GM12801 (cell line): ENCODE measurements around the gene TWF2.

Experiments
- CTCF ChIP-seq: IDR thresholded peaks from one replicate; pipeline ENCODE4 v1.5.1; 2011; ENCODE audit warnings: control low read depth; ENCODE audit not compliant: insufficient read length; ENCODE audit errors: extremely low read depth

The TWF2 gene

DNA sequence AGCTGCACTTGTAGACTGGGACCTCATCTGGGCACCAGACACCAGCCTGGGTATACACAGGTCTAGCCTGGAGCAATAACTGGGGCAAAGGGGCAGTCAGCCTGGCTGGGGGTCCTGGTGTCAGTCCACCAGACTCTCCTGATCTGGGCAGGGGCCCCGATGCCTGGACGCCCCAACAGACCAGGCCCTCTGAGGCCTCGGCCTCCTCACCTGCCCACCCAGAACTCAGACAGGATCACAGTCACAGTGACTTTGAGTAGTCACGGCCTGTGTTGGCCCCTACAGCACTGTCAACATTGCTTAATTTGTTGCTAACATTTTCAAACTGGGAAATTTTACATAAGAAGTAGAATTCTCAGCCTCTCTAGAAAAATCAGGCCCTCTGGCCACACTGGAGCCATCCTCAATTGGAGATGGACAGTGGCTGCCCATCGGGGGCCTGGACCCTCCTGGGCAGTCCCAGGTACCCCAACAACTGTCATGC is 5.8 kb downstream of the TWF2 start:
- no peak for TF ChIP-seq CTCF

GRCh38 chr3:52232279-52233107 is 6.5 kb downstream of the TWF2 start:
- no peak for TF ChIP-seq CTCF

- TF ChIP-seq CTCF: no peak
Measured at GRCh38 chr3:52231502-52232278, 7.3 kb downstream of the TWF2 start.

GRCh38 chr3:52230889-52231499 is 8.0 kb downstream of the TWF2 start:
- no peak for TF ChIP-seq CTCF

DNA sequence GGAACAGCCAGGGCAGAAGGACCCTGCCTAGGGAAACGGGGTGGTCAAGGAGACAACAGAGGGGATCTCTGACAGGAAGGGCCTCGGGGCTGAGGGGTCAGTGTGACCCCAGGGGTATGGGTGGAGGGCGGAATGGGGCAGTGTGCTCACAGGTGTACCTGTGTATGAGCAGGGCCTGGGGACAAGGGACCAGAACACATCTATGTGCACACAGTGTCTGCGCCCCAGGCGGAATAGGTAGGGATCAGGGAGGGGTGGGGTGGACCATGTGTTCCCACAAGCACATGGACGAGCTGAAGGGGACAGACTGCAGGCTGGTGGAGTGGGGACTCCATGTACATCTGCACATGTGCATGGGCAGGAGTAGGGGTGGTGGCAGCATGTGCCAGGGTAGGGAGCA is 8.5 kb downstream of the TWF2 start:
- no peak for TF ChIP-seq CTCF

GRCh38 chr3:52229656-52230055 is 9.3 kb downstream of the TWF2 start:
- no peak for TF ChIP-seq CTCF

- TF ChIP-seq CTCF: no peak
Measured at GRCh38 chr3:52228751-52229291, 10.1 kb downstream of the TWF2 start.
